Ovary (tissue), 9 donors: ENCODE data around the gene FBXO9. TPM values are rescaled to one million over a fixed set of nuclear protein-coding genes. Genes with fewer than 3 reads are reported as not detected.
A peak's percentile ranks its signal among the peaks of the same experiment; 100 is the strongest.
"Not testable (repeated sequence)": the region's sequence is repeated elsewhere in the genome, so short reads cannot be mapped to it uniquely, and the experiment has no call there.

Experiments
- DNase-seq, 5 donors: peaks; one replicate each; pipeline ENCODE4 v3.0.0-alpha.2; 2019 to 2020
- H3K27ac ChIP-seq, 2 donors: fragments of 200-600 bp; one replicate each; pipeline versions ENCODE4 v1.5.1 to v1.8.0; 2019 to 2022
- H3K27me3 ChIP-seq: fragments of 200-600 bp; one replicate; pipeline ENCODE4 v1.8.0; 2022
- H3K36me3 ChIP-seq: fragments of 200-600 bp; sonication (generic); one replicate; pipeline ENCODE4 v1.5.1; 2019
- H3K4me1 ChIP-seq: one replicate; pipeline ENCODE4 v1.8.1; 2013; ENCODE audit warnings: mild to moderate bottlenecking, moderate library complexity; ENCODE audit not compliant: insufficient read depth
- H3K4me3 ChIP-seq: fragments of 200-600 bp; sonication (generic); one replicate; pipeline ENCODE4 v1.5.1; 2017
- H3K9me3 ChIP-seq, 2 donors: fragments of 200-600 bp in 1 of 2; sonication (generic) in 1 of 2; one replicate each; pipeline versions ENCODE4 v1.5.1 to v1.8.1; 2013 to 2019; ENCODE audit warnings: mild to moderate bottlenecking in 1 of 2, moderate library complexity in 1 of 2
- CTCF ChIP-seq, 3 donors: fragments of 450-650 bp in 2 of 3; fragments of 200-600 bp in 1 of 3; IDR thresholded peaks; one replicate each; pipeline versions ENCODE4 v1.5.1 to v1.8.0; 2016 to 2022; ENCODE audit warnings: antibody characterized with exemption in 3 of 3, mild to moderate bottlenecking in 1 of 3
- EP300 ChIP-seq: sonication (generic); formaldehyde crosslinking; IDR thresholded peaks from one replicate; pipeline ENCODE4 v1.6.1; 2017; ENCODE audit warnings: antibody characterized with exemption
- POLR2A ChIP-seq: fragments of 450-650 bp; IDR thresholded peaks from one replicate; pipeline ENCODE4 v1.6.1; 2017; ENCODE audit warnings: antibody characterized with exemption, mild to moderate bottlenecking, moderate library complexity
- WGBS, 3 donors: extraction: QIAGEN DNeasy Blood & Tissue Kit in 1 of 3; methylation state at CpG; one replicate each; pipeline versions ENCODE4 v1.1.5 to v1.1.7; 2013 to 2017; 5-methylcytosine and 5-hydroxymethylcytosine counted together
- intact Hi-C, 4 donors: fragments of 100-400 bp; cut with DNase I; formaldehyde crosslinking; loops; one replicate each; pipeline versions ENCODE4 v1.11.0 to v1.15.1; 2022 to 2023
- polyA plus RNA-seq, 2 donors: library from polyadenylated mRNA; stranded (reverse); fragments of 200-250 nt in 1 of 2; fragments of 350-450 nt in 1 of 2; fragmentation: Illumina TruSeq in 1 of 2; extraction: RNeasy Lipid Tissue Mini Kit (QIAGEN cat#74804) in 1 of 2; gene quantifications; one replicate each; pipeline ENCODE4 v1.2.3, GENCODE V29; 2013 to 2014
- total RNA-seq, 7 donors: library from RNA; depleted of rRNA in 2 of 7; stranded (reverse); fragments of >200 nt in 2 of 7; fragmentation: NEBNext Ultra II Directional in 3 of 7; extraction: Animal tissue kit (Norgen Biotek cat#: 25700) in 3 of 7; gene quantifications; one replicate each; pipeline versions ENCODE4 v1.1.0 to v1.2.4, GENCODE V29; 2016 to 2023
- donor health status: DM: no; HTN: no; CAD: no; lungs with moderate emphysema.
- donor health status: DM: no; HTN: no; CAD: no.
- donor health status: Bipolar disorder and iron deficiency.
- donor health status: DM: yes; HTN: yes; CAD: no.
- donor health status: DM: no; HTN: no; CAD: no.
- donor health status: DM: yes; HTN: yes; CAD: no.

The FBXO9 gene
- total and polyA plus RNA-seq, 9 donors, result 31.6 to 86.3 (median 71.6) TPM

GRCh38 chr6:53062169-53062539 is 3.0 kb upstream of the FBXO9 start:
- TF ChIP-seq CTCF (IDR thresholded peaks at IDR 0.05), result no peak
- TF ChIP-seq POLR2A, result no peak
- TF ChIP-seq EP300, result no peak
- Histone ChIP-seq H3K4me1 (peaks cover 11% of the 10 kb centered on the region), H3K27ac (peak overlapping the region; percentile 84 to 89), H3K27me3 (no peaks in the 10 kb centered on the region), H3K9me3 (no peaks in the 10 kb centered on the region), H3K36me3 (no peaks in the 10 kb centered on the region), H3K4me3 (peak overlapping the region; percentile 70)
- no peak for DNase-seq
- 18 to 23% (median 22%) methylated on average over 5 of the region's 5 CpGs for WGBS, 3 donors
- intact Hi-C loops, result loop anchor here in 1 of 4 donors (1.0 kb wide), 1 partner anchor 67 kb away; the partner anchor contains the start of gene GSTA4

- H3K4me3 ChIP-seq, result peak overlapping the region; percentile 87
- H3K9me3 ChIP-seq, H3K36me3 ChIP-seq, H3K4me1 ChIP-seq, H3K27me3 ChIP-seq: not testable (repeated sequence)
- intact Hi-C loops, result loop anchor here in 1 of 4 donors (2.0 kb wide), 1 partner anchor 69 kb away; the partner anchor contains the start of gene GSTA4
- 61 to 67% (median 63%) methylated on average over 16 of the region's 16 CpGs for WGBS, 3 donors
- DNase-seq, result peak in 4 of 5 donors; percentile 18 to 47 (median 44)
- peak overlapping the region in 1 of 2 donors; percentile 92 for H3K27ac ChIP-seq
Measured at GRCh38 chr6:53064255-53064654, 949 bp upstream of the FBXO9 start.

- H3K9me3 ChIP-seq, result no peaks in the 10 kb centered on the region
- intact Hi-C loops, result loop anchor here in 2 of 4 donors (2.0 to 5.0 kb wide), 2 partner anchors 67 to 70 kb away; partner anchors contain the start of gene GSTA4 (in 2 of the 2)
- DNase-seq, result peak; percentile 94 to 97 (median 95)
- peak overlapping the region; percentile 87 for H3K4me3 ChIP-seq
- H3K4me1 ChIP-seq, result peaks cover 3% of the 10 kb centered on the region
- 0 to 1% (median 0%) methylated on average over 26 of the region's 26 CpGs for WGBS, 3 donors
- no peaks in the 10 kb centered on the region for H3K36me3 ChIP-seq
- no peaks in the 10 kb centered on the region for H3K27me3 ChIP-seq
- H3K27ac ChIP-seq, result peak overlapping the region; percentile 92 to 98
- TF ChIP-seq POLR2A, result peak; percentile 56
- no peak for TF ChIP-seq EP300
- peak in 1 of 3 donors; percentile 17 for TF ChIP-seq CTCF (IDR thresholded peaks at IDR 0.05)
Measured at GRCh38 chr6:53064726-53065265, 408 bp upstream of the FBXO9 start.

- H3K4me3 ChIP-seq, result peak overlapping the region; percentile 87
- intact Hi-C loops, result loop anchor here in 1 of 4 donors (5.0 kb wide), 1 partner anchor 69 kb away; the partner anchor contains the start of gene GSTA4
- peaks cover 1% of the 10 kb centered on the region for H3K4me1 ChIP-seq
- H3K36me3 ChIP-seq, result no peaks in the 10 kb centered on the region
- TF ChIP-seq POLR2A (no peak), EP300 (no peak), CTCF (IDR thresholded peaks at IDR 0.05) (no peak)
- H3K27me3 ChIP-seq, result no peaks in the 10 kb centered on the region
- peak overlapping the region; percentile 92 to 98 for H3K27ac ChIP-seq
- peak; percentile 45 to 72 (median 55) for DNase-seq
- H3K9me3 ChIP-seq, result no peaks in the 10 kb centered on the region
- 0 to 1% (median 1%) methylated on average over 19 of the region's 19 CpGs for WGBS, 3 donors
Measured at GRCh38 chr6:53066077-53066417, 843 bp downstream of the FBXO9 start.
